ENCODE results near the gene NPAS3. TPM values are rescaled to one million over a fixed set of nuclear protein-coding genes. Genes with fewer than 3 reads are reported as not detected.

Gene NPAS3
- polyA plus RNA-seq, 1 donor = 1.0 TPM

DNA sequence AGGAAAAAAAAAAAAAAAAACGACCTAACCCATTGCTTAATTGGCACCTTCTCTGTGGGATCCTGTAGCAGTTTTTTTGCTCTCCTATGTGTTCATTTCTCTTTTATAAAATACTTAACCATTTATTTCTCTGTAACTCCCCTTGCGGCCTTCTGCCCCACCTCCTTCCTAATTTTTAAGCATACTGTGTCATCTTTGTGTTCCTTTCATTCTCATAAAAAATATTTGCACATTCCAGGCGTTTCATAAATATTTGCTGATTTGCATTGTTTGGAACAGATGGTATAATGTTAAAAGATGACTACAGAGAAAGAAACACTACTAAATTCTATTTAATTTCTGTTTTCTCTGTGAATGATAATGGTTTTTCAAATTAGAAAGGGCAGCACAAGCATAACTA is 77.9 kb downstream of the NPAS3 start:
- H3K27ac ChIP-seq (ENCODE audit: low read length) = no peak overlapping the region
- no peaks in the 10 kb centered on the region for H3K4me1 ChIP-seq (ENCODE audit: control insufficient read depth, insufficient read depth, low read length)
- WGBS (ENCODE audit: insufficient coverage, low lambda C conversion rate) = 55% methylated on average over 2 of the region's 3 CpGs
- DNase-seq = no peak
- no peaks in the 10 kb centered on the region for H3K27me3 ChIP-seq (ENCODE audit: control insufficient read depth, insufficient read depth, low read length)
- no peak overlapping the region for H3K4me3 ChIP-seq (ENCODE audit: low read length)
- no peaks in the 10 kb centered on the region for H3K36me3 ChIP-seq (ENCODE audit: control insufficient read depth, insufficient read depth, low read length)
- H3K9me3 ChIP-seq (ENCODE audit: control insufficient read depth, low read depth, low read length) = no peaks in the 10 kb centered on the region

DNA sequence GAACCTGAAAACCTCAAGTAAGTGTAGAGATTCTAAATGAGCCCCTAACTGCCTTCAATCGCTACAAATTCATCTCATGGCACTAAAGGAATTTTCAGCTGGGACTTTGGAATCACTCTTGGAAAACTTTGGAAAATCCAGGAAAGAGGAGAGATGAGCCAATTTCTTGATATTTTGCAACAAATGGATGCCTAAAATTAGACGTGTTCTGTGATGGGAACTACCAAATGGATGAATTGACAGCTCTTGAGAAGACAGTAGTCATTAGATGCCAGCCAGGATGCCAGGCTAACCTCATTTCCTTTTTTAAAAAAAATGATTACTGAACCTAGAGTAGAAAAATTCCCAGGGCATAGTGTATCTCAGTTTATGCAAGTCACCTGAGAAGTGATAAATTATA is 78.3 kb downstream of the NPAS3 start:
- Histone ChIP-seq H3K4me1 (ENCODE audit: control insufficient read depth, insufficient read depth, low read length) (no peaks in the 10 kb centered on the region), H3K4me3 (ENCODE audit: low read length) (no peak overlapping the region), H3K27ac (ENCODE audit: low read length) (no peak overlapping the region), H3K36me3 (ENCODE audit: control insufficient read depth, insufficient read depth, low read length) (no peaks in the 10 kb centered on the region), H3K27me3 (ENCODE audit: control insufficient read depth, insufficient read depth, low read length) (no peaks in the 10 kb centered on the region), H3K9me3 (ENCODE audit: control insufficient read depth, low read depth, low read length) (no peaks in the 10 kb centered on the region)
- 60% methylated on average over 1 of the region's 2 CpGs for WGBS (ENCODE audit: insufficient coverage, low lambda C conversion rate)
- no peak for DNase-seq

DNA sequence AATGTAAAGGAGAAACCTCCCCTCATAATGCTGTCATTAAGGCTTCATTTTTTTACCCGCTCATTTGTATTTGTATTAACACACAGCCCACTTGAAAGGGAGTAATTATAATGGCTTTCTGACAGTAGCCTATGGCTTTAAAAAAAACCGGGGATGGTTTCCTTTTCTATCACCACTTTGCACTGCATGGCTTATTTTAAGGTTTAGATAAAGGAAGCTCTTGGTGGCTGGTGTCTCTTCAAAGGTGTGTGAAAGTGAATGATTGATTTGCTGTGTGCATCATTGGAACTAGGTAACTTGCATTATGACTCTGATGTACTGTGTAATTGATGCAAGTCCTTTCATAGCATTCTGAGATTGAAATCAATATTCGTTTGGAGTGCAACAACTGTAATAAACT is 80.7 kb downstream of the NPAS3 start:
- no peaks in the 10 kb centered on the region for H3K36me3 ChIP-seq (ENCODE audit: control insufficient read depth, insufficient read depth, low read length)
- no peak for DNase-seq
- WGBS (ENCODE audit: insufficient coverage, low lambda C conversion rate) = 100% methylated on average over 1 of the region's 3 CpGs
- H3K27ac ChIP-seq (ENCODE audit: low read length) = no peak overlapping the region
- no peaks in the 10 kb centered on the region for H3K27me3 ChIP-seq (ENCODE audit: control insufficient read depth, insufficient read depth, low read length)
- H3K4me1 ChIP-seq (ENCODE audit: control insufficient read depth, insufficient read depth, low read length) = no peaks in the 10 kb centered on the region
- H3K9me3 ChIP-seq (ENCODE audit: control insufficient read depth, low read depth, low read length) = no peaks in the 10 kb centered on the region
- H3K4me3 ChIP-seq (ENCODE audit: low read length) = no peak overlapping the region

DNA sequence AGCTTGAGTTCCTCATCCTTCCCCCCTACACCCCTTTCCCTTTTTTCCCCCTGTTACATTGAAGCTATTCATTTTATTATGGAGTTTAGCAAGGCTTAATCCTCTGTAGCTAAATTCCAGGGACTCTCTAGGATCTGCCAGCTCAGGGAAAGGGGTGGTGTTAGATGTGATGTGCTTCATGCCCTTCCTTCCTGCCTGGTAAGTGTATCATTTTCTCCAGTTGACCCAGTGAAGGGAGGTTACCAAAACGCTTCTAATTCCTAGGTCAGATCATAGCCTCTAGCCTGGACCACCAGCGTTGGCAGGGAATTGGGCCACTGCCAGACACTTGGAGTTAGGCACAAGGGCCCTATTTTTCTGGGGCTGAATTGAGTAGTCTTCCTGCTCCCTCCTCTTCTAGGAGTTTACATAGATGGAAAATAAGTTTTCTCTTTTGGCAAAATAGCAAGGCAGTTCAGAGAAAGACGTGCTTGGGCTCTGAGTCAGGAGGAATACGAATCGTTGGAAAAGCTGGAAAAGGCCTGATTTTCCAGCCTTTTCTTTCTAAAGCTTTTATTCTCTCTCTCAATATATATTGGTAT is 88.3 kb downstream of the NPAS3 start:
- Histone ChIP-seq H3K27me3 (ENCODE audit: control insufficient read depth, insufficient read depth, low read length) (no peaks in the 10 kb centered on the region), H3K36me3 (ENCODE audit: control insufficient read depth, insufficient read depth, low read length) (no peaks in the 10 kb centered on the region), H3K4me1 (ENCODE audit: control insufficient read depth, insufficient read depth, low read length) (no peaks in the 10 kb centered on the region), H3K4me3 (ENCODE audit: low read length) (no peak overlapping the region), H3K9me3 (ENCODE audit: control insufficient read depth, low read depth, low read length) (no peaks in the 10 kb centered on the region), H3K27ac (ENCODE audit: low read length) (no peak overlapping the region)
- peak; percentile 4 to 13 for DNase-seq
- WGBS (ENCODE audit: insufficient coverage, low lambda C conversion rate) = 60% methylated on average over 1 of the region's 5 CpGs

DNA sequence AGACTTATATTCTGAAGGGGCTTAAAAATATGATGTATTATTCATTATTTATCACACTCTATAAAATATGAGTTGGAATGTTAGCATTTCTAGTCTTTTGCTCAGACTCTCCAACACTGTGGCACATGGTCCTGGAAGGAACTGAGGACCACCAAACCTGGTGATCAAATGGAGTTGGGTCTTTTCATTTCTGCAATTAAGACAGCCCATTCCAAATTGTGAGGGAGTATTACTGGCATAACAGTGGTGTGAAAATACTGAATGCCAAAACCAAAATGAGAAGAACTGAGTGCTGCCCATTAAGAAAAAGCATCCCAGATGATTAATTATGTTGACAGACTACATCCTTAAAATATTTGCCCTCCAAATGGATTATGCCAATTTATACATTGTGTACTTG is 90.8 kb downstream of the NPAS3 start:
- Histone ChIP-seq H3K4me1 (ENCODE audit: control insufficient read depth, insufficient read depth, low read length) (no peaks in the 10 kb centered on the region), H3K9me3 (ENCODE audit: control insufficient read depth, low read depth, low read length) (no peaks in the 10 kb centered on the region), H3K27me3 (ENCODE audit: control insufficient read depth, insufficient read depth, low read length) (no peaks in the 10 kb centered on the region), H3K27ac (ENCODE audit: low read length) (no peak overlapping the region), H3K4me3 (ENCODE audit: low read length) (no peak overlapping the region), H3K36me3 (ENCODE audit: control insufficient read depth, insufficient read depth, low read length) (no peaks in the 10 kb centered on the region)
- no peak for DNase-seq

DNA sequence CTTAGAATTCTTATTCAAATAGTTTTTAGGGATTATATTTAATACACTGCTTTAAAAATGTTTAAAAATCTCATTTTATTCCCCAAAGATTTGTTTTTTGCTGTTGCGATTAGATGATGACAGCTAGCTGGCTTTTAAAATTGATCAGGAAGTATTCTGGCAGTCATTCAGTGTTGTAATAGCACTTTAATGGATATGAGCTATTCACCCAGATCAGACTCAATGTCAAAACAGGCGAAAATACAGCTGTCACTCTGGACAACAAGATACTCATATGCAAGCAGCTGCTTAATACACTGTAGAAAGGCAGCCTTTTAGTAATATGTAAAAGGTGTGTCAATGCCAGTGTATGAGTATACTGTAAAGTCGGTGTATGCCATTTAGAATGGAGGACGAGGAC is 91.7 kb downstream of the NPAS3 start:
- WGBS (ENCODE audit: insufficient coverage, low lambda C conversion rate) = 100% methylated on average over 1 of the region's 4 CpGs
- Histone ChIP-seq H3K4me3 (ENCODE audit: low read length) (no peak overlapping the region), H3K27ac (ENCODE audit: low read length) (no peak overlapping the region), H3K27me3 (ENCODE audit: control insufficient read depth, insufficient read depth, low read length) (no peaks in the 10 kb centered on the region), H3K36me3 (ENCODE audit: control insufficient read depth, insufficient read depth, low read length) (no peaks in the 10 kb centered on the region), H3K4me1 (ENCODE audit: control insufficient read depth, insufficient read depth, low read length) (no peaks in the 10 kb centered on the region), H3K9me3 (ENCODE audit: control insufficient read depth, low read depth, low read length) (no peaks in the 10 kb centered on the region)
- DNase-seq = no peak

DNA sequence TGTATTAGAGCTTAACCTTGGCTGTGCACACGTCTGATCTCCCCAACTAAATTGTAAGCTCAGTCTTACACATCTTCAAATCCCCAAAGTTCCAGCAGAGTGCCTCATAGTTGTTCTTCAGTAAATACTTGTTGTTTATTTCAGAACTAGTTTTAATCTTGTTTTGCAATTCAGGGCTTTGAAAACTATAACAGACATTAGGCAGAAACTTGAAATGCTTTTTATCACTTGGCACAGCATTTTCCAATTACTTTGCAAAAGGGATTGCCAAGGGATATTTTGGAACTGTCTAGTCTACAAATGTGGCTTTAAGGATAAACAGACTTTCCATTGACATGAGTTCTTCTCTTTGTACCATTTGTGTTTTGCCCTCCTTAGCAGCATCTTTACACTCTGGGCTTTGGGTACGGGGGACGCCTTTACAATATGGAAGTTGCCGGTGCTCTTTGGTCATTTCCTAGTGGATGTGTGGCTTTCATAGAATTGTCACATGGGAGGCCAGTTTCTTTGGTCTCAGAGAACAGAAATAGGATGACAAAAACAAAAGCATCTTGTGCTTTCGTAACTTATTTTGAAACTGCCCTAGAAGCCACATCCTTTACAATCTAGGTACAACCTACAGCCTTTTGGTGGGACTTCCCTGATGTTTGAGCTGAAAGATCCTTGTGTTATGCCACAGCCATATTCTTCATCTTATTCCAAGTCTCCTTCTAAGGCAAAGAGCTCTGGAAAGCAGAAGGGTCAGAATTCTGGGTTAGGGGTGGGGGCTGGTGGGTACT is 96.9 kb downstream of the NPAS3 start:
- 76% methylated on average over 2 of the region's 5 CpGs for WGBS (ENCODE audit: insufficient coverage, low lambda C conversion rate)
- DNase-seq = no peak
- Histone ChIP-seq H3K36me3 (ENCODE audit: control insufficient read depth, insufficient read depth, low read length) (no peaks in the 10 kb centered on the region), H3K27ac (ENCODE audit: low read length) (no peak overlapping the region), H3K9me3 (ENCODE audit: control insufficient read depth, low read depth, low read length) (no peaks in the 10 kb centered on the region), H3K27me3 (ENCODE audit: control insufficient read depth, insufficient read depth, low read length) (no peaks in the 10 kb centered on the region), H3K4me3 (ENCODE audit: low read length) (no peak overlapping the region), H3K4me1 (ENCODE audit: control insufficient read depth, insufficient read depth, low read length) (no peaks in the 10 kb centered on the region)

DNA sequence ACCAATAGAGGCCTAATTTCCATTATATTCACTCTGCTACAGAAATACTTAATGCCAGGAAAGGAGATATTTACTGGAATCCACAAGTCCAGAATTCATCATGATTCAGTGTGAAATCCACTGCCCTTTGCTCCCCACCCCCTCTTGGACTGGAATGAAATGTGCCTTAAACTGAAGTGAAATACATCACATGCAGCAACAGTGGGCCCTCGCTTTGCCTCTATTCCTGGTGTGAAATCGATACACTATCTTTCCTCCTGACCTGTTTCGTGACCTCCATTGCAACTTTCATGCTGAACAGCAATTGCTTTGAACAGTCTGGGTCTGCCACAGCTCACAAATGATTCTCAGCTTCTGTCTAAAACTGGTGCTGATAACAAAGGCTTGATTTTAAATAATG is 100.6 kb downstream of the NPAS3 start:
- Histone ChIP-seq H3K4me3 (ENCODE audit: low read length) (no peak overlapping the region), H3K9me3 (ENCODE audit: control insufficient read depth, low read depth, low read length) (no peaks in the 10 kb centered on the region), H3K4me1 (ENCODE audit: control insufficient read depth, insufficient read depth, low read length) (no peaks in the 10 kb centered on the region), H3K27me3 (ENCODE audit: control insufficient read depth, insufficient read depth, low read length) (no peaks in the 10 kb centered on the region), H3K36me3 (ENCODE audit: control insufficient read depth, insufficient read depth, low read length) (no peaks in the 10 kb centered on the region), H3K27ac (ENCODE audit: low read length) (no peak overlapping the region)
- WGBS (ENCODE audit: insufficient coverage, low lambda C conversion rate) = no CpG with 5 or more reads among the region's 3 CpGs
- DNase-seq = no peak

DNA sequence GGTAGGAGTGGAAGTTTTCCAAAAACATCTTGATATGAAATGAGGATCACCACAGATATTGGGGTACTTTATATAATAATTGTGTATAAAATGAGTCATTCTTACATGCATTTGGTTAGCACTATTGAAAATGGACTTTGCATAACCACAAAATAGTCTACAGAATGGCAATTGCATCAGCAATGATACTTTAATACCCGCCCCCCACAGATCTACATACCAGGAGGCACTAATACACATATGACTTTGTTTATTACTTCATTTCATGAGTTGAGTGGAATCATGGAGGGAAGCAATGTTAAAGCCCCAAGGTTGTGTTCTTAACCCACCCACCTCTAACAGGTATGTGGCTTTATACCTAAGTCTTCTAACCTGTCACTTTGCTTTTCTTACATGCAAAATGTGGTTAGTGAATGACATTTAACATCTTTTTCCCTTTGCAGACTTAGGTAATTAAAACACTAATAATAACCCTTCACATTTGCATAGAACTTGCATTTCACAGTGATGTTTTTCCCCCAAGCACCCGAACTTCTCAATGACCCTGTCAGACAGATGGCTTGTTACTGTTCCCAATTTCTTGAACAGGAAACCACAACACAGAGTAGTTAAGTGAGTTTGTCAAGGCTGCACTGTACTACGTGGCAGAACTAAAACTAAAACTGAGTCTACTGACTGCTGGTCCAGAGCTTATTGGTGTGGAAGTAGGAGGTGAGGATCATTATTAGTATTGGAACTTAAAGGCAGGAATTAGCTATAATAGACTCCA is 101.9 kb downstream of the NPAS3 start:
- H3K9me3 ChIP-seq (ENCODE audit: control insufficient read depth, low read depth, low read length) = no peaks in the 10 kb centered on the region
- H3K4me3 ChIP-seq (ENCODE audit: low read length) = no peak overlapping the region
- no peak for DNase-seq
- no peaks in the 10 kb centered on the region for H3K4me1 ChIP-seq (ENCODE audit: control insufficient read depth, insufficient read depth, low read length)
- H3K27ac ChIP-seq (ENCODE audit: low read length) = no peak overlapping the region
- H3K36me3 ChIP-seq (ENCODE audit: control insufficient read depth, insufficient read depth, low read length) = no peaks in the 10 kb centered on the region
- WGBS (ENCODE audit: insufficient coverage, low lambda C conversion rate) = no CpG with 5 or more reads among the region's 3 CpGs
- H3K27me3 ChIP-seq (ENCODE audit: control insufficient read depth, insufficient read depth, low read length) = no peaks in the 10 kb centered on the region

DNA sequence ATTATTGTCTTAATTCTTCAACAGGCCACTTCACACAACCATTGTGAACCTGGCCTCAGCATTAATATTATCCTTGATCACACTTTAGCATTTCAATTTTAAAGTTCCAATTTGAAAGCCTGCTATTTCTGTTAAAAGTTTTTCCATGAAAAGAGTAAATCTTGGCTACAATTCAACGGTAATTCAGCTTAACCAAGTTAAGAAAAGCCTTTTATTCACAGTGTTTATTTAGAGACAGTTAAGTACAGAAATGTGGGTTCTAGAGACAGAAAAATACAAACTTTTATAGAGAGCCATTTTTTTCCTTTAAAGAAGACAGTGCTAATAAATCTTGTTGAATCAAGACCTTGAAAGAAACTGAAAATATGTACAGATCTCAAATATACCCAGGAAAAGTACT is 103.9 kb downstream of the NPAS3 start:
- WGBS (ENCODE audit: insufficient coverage, low lambda C conversion rate) = 83% methylated on average over 1 of the region's 1 CpG
- Histone ChIP-seq H3K27me3 (ENCODE audit: control insufficient read depth, insufficient read depth, low read length) (no peaks in the 10 kb centered on the region), H3K4me3 (ENCODE audit: low read length) (no peak overlapping the region), H3K27ac (ENCODE audit: low read length) (no peak overlapping the region), H3K9me3 (ENCODE audit: control insufficient read depth, low read depth, low read length) (no peaks in the 10 kb centered on the region), H3K4me1 (ENCODE audit: control insufficient read depth, insufficient read depth, low read length) (no peaks in the 10 kb centered on the region), H3K36me3 (ENCODE audit: control insufficient read depth, insufficient read depth, low read length) (no peaks in the 10 kb centered on the region)
- DNase-seq = no peak
